ENCODE results near the gene SOX11. TPM values are rescaled to one million over a fixed set of nuclear protein-coding genes. Genes with fewer than 3 reads are reported as not detected.
"Not testable (repeated sequence)": the region's sequence is repeated elsewhere in the genome, so short reads cannot be mapped to it uniquely, and the experiment has no call there.

The SOX11 gene
- total RNA-seq, result not detected

DNA sequence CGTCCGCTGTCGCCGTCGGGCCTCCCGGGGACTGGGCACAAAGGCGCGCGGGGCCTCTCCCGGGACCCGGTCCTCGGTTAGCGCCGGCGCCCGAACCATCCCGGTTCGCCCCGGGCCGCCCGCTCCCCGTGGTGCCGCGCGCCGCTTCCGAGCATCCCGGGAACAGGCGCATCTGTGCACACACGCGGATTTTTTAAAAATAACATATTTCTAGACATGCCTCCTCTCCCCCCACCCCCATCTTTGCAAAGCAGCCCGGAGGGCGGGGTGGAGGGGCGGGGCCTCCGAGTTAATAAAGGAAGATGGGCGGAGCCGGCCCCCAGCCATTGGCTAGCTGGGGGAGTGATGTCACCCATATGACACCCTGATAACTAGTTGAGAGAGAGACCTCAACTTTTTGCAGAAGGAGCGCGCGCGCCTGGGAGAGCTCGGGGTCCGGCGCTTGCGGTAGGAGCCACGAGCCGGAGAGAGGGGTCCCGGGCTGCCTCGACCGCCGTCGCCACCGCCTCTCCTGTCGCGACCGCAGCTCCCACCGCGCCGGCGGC, at the start of gene SOX11:
SOX11 (plus strand) TSS at position 400 of the 545 bp plus-strand sequence. CDS start 338 bp downstream, outside the sequence.
- DNase-seq (ENCODE audit: low spot score), result no peak

DNA sequence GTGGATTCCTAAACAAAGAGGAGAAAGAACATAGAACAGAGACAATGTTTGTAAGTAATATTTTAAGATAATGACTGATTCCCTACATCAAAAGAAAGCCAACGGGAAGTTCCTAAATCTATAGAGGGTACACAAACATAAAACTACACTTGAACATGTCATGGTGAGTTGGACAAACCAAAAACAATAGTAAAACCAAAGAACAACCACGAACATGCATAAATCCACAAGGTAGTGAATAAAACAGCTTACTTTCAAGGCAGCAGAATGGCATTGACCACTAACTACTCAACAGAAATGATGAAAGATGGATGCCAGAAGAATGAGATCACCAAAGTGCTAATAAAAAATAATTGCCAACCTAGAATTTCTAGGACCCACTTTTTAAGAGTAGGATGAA, 39.5 kb upstream of the SOX11 start:
- not testable (repeated sequence) for DNase-seq (ENCODE audit: low spot score)

DNA sequence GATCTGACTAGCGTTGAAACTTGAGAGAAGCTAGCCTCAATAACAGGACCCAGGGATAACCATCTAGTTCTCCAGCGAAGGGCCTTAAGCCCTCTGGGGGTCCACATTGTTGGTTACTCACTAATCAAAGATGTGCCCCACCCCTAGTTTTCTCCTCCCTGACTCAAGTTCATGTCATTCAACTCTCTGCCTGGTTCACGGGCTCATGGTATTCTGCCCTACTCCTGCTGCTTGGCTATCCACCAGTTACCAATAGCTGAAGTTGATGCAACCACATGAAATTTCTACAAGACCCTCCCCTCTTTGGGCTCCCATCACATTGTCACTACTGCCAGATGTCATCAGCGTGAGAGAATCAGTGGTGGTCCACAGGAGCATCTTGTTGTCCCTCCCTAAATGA, 38.4 kb upstream of the SOX11 start:
- DNase-seq (ENCODE audit: low spot score), result not testable (repeated sequence)

DNA sequence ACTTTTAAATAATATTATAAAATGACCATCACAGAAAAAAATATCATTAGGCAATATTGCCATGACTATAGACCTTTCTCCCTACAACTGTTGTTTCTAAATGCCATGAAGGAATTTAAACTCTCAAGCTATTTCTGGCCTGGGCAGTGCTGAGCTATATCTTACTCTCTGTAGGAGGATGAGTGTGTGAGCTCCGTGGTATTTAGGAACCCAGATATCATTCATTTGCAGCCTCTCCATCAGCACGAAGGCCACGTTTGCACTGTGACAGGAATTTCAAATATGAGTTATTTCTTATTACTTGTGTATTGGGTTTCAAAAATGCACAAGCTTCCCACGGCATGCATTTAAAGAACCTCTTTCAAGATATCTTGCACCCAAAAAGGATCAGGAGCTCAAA, 35.0 kb upstream of the SOX11 start:
- no peak for DNase-seq (ENCODE audit: low spot score)

DNA sequence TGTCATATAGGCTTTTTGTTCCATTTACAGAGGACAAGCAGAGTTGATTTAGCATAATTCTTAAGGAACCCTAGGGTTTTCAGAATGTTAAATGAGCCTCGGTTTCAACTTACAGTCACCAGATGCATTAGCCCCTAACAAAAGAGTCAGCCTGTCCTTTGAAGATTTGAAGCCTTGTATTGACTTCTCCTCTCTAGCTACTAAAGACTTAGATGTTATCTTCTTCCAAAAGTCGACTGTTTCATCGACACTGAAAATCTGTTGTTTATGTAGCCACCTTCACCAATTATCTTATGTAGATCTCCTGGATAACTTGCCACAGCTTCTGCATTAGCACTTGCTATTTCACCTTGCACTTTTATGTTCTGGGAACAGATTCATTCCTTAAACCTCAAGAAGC, 31.6 kb upstream of the SOX11 start:
- DNase-seq (ENCODE audit: low spot score), result no peak

DNA sequence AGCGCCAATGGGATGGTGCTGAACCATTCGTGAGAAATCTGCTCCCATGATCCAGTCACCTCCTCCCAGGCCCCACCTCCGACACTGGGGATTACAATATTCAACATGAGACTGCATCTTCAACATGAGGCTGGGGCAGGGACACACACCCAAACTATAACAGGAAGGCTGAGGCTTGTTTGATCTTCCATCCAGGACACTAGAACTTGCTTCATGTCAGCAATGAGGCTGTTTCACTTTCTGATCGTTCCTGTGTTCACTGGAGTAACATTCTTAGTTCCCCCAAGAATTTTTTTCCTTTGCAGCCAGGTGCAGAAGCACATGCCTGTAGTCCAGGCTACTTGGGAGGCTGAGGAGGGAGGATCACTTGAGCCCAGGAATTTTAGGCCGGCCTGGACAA, 30.8 kb upstream of the SOX11 start:
- no peak for DNase-seq (ENCODE audit: low spot score)

DNA sequence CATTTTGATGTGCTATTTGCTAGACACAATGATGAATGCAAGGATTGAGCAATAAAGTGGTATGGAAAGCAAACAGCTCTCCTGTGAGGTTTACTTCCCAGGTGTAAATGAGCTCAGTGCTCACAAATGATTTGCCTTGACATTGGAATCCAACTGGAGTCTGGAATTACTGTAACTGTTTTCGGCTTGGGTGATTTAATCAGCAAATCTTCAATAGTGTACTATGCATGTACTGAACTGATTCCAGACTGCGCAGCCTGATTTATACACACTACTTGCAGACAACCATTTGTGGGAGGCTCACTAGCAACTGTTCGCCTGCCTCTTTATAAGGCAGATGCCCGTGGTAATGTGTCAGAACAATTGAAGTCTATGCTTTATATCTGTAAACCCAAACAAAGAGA, 27.9 kb upstream of the SOX11 start:
- no peak for DNase-seq (ENCODE audit: low spot score)

DNA sequence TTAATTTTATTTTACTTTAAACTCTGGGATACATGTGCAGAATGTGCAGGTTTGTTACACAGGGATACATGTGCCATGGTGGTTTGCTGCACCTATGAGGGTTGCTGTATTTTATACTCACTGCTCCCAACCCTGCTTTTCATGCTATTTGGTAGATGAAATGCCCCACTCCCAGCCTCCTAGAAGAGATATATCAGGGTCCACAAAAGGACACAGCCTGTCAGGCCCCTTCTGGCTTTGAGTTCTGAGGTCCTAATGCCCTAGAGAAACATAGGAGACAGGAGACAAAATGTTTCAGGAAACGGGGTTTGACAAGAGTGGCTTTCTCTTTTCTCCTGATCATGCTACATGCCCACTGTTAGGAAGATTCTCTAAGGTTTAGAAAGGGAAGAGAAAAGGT, 27.1 kb upstream of the SOX11 start:
- no peak for DNase-seq (ENCODE audit: low spot score)

DNA sequence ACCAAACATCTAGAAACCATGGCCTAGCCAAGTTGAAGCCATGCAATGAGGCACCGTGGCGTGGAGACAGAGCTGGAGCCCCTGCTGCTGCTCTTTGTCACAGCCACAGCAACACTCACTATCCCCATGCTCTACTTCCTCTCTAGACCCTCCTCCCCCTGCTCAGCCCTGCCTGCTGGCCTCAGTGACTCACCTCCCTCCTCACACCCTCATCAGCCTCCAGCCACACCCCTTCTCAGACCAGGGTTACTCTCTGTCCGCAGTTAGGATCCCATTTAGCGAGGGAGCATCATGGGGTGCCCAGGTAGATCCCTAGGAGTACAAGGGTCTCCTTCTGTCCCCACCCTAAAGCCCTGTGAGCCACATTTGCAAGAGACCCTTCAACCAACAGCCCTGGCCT, 25.4 kb upstream of the SOX11 start:
- DNase-seq (ENCODE audit: low spot score), result no peak

DNA sequence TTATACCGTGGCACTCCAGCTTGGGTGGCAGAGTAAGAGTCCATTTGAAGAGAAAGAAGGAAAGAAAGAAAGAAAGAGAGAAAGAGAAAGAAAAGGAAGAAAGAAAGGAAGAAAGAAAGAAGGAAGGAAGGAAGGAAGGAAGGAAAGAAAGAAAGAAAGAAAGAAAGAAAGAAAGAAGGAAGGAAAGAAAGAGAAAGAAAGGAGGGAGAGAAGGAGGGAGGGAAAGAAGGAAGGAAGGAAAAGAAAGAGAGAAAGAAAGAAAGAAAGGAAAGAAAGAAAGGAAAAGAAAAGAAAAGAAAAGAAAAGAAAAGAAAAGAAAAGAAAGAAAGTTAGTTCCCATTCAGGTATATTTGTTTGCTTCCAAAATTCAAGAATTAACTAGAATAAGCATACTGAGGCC, 24.5 kb upstream of the SOX11 start:
- not testable (repeated sequence) for DNase-seq (ENCODE audit: low spot score)

DNA sequence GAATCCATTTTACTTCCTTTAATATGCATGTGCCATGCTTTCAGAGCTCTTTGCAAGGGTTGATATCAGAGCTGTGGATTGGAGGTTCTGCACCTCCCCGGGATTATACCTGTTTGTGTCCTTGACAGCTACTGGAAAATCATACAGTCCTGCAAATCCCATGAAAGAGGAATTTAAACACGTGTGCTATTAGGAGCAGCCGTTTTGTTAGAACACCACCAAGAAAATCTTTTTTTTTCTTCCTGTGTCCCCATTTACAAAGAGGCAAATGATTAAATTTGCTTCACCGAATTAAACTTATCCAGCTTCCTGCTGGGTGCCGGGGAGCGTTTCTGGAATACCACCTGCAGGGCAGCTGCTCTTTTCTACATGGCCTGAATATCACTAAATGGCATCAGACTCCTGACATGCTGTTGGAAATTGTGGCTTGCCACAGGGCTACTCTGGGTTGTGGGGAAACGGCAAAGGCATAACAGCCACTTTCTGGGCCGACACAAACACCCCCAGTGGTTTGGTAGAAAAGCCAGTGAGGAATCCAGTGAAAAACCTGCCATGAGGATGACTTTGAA, 23.4 kb upstream of the SOX11 start:
- no peak for DNase-seq (ENCODE audit: low spot score)

DNA sequence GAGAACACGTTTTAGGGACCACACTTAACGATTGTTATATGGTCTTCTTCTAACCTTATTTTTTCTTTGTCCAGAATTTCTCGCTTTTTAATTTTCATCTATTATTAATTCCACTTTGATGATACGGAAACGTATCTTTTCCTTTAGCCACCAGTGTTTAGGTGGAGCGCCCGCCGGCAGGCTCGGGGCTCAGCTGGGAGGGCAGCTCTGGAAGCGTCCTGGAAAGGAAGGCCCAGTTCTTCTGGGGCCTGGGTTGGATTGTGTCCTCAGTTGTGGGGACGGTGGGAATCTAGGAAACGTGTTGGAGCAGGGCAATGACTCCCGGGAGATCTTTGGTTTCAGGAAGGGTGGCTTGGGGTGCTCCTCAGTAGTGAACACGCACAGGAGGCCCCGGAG, 19.4 kb upstream of the SOX11 start:
- DNase-seq (ENCODE audit: low spot score), result no peak

DNA sequence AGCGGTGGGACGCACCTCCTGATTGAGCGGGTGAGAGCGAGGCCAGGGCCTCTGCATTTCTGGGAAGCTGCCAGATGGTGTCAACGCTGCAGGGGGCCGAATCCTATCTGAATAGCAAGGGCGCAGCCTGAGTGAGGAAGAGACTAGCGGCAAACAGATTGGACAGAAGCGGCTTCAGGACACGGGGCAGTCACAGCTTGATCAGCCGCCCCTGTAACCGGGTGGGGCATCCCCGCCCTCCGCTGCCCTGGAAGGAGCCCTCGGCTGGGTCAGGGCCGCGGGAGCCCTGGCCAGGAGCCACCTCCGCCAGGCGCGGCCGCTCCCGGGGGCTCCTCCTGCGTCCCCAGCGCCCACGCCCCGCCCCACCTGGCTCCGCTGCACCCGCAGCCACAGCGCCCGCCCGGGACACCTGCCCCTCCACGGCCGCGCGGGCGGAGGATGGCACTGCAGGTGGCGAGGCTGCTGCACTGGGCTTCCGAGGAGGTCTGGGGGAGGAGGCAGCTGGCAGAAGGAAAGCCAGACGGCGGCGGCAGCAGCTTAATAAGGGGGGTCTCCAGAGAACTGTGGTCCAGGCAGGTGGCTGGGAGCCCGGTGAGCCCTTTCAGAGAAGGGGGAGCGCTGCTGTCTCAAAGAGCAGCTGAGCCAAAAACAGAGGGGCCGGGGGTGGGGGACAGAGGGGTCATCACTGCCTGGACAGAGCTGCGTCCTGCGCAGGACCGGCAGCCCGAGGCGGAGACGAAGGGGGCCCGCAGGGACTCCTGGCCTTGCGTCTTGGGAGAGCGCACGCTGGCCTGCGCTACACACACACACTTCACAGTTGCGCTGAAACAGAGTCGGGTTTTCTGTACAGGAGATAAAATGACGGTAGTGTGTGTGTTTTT, 18.8 kb upstream of the SOX11 start:
- no peak for DNase-seq (ENCODE audit: low spot score)

DNA sequence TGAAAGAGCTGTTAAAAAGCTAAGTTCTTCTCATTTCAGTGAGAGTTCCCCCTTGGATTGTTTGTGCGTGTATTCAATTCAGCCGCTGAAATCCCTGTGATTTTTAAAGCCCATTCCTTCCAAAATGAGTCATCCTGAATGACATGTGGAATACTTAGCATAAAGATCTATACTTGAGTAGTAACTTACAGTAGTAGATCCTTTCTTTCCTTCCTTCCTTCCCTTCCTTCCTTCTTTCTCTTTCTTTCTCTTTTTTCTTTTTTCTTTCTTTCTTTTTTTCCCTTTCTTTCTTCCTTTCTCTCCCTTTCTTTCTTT, 18.2 kb upstream of the SOX11 start:
- no peak for DNase-seq (ENCODE audit: low spot score)

DNA sequence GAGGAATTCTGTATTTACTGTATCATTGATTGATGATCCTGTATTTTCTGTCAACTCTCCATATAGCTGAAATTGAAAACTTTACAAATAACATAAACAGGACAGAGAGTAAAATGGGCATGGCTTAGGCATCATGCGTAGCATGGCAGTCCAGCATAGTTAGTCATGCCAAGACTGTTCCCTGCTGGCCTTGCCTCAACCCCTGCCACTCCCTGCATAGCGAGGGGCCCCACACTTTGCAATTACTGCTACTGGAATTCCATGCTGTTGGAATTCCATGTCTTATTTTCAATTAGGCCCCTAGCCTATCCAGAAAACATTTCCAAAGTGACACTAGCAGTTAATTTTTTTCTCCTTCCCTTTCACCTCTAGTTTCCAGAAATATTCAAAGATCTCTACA, 15.1 kb upstream of the SOX11 start:
- DNase-seq (ENCODE audit: low spot score), result no peak

DNA sequence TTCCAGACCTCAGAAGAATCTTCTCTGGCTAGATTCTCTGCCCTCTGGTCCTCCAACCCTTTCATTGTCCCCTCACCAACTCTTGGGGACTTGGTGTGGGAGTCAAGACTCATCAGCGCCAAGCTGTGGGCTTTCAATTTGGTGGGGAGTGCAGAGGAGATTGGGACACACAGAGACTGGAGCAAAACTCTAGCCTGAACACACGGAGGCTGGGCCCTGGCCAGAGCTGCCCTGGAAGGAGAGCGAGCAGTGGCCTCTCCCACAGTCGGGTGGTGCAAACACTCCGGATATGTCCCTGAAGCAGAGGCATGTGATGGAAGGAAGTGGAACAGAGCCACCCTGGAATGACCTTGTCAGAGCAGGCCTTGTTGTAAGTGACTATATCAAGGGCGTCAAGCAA, 8.7 kb upstream of the SOX11 start:
- DNase-seq (ENCODE audit: low spot score), result no peak

DNA sequence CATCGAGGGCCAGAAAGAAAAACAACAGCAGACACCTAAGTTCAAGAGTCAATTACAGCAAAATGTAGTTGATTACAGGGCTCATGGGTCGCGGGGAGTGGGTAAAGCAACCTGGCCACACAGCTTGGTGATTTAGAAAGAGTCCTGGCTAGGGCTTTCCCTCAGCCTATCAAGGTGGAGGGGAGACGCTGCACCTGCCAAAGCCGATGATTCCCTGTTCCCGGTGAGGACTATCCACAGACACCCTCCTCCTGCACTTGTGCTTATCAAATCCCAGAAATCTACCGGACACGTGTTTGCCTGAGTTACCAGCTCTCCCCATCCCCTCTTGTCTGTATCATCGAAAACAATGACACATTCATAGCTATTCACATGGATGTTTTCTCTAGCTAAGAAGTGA, 7.0 kb upstream of the SOX11 start:
- no peak for DNase-seq (ENCODE audit: low spot score)

DNA sequence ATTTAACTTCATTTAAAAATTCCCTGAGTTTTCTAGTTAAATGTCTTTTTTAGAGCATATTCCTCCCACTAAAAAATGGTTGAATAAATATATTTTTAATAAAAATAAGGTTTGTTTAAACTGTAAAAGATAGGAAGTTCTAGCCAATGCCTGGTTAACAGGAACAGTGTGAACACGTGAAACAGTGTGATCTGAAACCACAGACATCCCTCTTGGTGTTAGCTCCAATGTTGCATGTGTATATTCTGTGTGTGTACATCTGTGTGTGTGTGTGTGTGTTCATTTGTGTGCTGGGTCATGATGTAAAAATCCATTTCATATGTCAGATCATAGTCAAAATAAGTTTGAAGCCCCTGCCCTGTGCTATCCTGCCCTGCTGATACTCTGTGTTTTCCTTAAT, 6.1 kb upstream of the SOX11 start:
- no peak for DNase-seq (ENCODE audit: low spot score)

DNA sequence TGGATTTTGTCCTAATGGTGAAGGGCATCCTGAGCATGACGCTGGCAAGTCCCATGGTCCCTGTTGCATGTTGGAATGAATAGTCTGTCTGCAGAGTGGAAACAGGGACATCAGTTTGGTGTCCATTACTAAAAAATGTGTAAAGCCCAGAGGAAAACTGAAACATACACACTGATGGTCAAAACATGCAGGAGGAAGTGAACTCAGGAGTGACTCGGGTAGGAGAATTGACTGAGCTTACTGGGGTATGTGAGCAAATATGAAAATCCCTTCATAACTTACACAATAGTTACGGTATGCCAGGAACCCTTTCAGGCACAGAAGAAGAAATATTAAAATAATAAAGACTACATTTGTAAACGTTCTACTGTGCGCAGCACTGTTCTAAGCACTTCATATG, 5.6 kb upstream of the SOX11 start:
- DNase-seq (ENCODE audit: low spot score), result no peak

DNA sequence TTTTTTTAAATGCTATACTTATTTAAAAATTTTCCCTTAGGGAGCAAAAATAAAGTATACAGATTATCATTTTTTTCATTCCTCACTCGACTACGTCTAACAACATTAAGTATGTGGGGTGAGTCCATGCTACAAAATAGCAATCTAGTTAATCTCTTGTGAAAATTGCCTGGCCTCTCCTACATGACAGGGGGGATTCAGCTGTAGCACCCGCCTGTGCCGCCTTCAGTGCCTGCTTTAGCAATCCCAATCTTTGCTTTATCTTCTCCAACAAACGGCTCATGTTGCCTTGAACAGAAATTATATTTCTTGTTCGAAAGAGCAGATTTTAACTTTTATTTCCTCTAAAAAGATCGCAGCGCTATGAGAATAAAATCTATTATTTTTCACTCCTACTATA, 2.4 kb upstream of the SOX11 start:
- no peak for DNase-seq (ENCODE audit: low spot score)

DNA sequence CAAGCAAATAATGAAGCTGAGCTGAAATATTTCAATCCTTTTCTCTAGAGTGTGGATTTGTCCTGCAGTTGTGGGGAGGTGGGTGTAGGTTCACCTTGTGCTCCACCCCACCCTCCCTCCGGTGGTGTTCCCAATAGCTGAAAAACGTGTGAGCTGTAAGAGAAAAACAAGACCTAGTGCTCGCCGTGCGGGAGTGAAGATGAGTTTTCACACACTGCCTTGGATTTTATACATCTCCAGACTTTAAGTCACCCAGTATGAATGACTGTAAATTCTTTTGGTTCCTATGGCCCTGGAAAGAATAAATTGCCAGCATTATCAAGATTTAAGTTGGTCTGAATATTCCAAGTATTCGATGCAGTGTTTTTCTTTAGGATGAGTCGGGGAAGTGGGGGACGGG, 1.9 kb upstream of the SOX11 start:
- no peak for DNase-seq (ENCODE audit: low spot score)

DNA sequence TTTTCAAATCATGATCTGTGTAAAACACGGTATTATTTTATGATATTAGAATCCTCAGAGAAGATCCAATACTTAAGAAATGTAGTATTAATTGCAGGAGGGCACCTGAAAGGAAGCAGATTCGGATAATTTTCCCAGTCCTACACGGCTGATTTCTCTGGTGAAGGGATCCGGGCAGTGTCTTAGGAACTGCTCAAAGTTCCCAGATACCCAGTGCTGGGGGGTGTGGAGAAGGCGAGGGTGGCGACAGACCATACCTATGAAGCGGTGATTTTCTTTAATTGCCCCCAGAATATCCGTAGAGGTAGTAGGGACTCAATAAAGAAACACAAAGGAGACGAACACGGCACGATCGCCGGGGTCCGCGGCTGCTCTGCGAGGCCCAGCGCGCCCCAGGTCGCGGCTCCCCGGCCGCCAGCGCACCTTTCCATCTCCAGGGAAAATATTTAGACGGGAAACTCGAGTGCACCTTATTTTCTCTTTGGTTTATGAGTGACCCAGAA, 1.4 kb upstream of the SOX11 start:
- DNase-seq (ENCODE audit: low spot score), result no peak

DNA sequence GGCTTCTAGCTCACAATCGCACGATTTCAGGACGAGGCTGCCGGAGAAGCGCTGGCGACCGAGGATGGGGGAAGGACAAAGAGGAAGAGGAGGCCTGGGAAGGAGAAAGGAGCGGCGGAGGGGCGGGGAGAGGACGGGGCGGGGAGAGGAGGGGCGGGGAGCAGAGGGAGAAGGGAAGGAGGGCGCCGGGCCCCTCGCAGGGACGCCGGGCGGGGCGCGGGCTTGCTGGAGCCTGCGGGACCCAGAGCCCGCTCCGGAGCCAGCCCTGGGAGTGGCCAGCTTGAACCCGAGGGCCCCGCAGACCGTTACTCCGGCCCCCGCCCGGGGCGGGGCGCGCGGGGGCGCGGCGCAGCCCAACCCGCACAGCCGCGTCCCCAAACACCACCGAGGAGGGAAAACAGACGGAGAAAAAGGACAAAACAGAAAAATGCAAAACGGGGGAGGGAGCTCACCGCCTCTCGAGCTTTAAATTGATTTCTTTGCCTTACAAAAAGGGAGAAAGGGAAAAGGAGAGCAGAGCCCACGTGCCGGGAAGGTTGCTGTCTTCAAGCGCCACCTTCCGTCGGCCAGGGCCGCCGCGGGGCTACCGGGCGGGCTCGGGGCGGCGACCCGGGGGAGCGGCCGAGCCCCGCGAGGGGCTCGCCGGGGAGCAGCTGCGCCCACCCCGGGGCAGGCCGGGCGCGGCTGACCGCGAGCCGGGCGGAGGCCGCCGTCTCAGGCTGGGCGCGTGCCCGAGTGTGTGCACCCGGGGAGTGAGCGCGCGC, 781 bp upstream of the SOX11 start:
- no peak for DNase-seq (ENCODE audit: low spot score)
